ENCODE results near the gene TRAPPC10. TPM values are rescaled to one million over a fixed set of nuclear protein-coding genes. Genes with fewer than 3 reads are reported as not detected.
"Not testable (repeated sequence)": the region's sequence is repeated elsewhere in the genome, so short reads cannot be mapped to it uniquely, and the experiment has no call there.

Gene TRAPPC10
- total RNA-seq, 4 donors from 2014 or later: 20.9 to 31.9 (median 31.2) TPM

DNA sequence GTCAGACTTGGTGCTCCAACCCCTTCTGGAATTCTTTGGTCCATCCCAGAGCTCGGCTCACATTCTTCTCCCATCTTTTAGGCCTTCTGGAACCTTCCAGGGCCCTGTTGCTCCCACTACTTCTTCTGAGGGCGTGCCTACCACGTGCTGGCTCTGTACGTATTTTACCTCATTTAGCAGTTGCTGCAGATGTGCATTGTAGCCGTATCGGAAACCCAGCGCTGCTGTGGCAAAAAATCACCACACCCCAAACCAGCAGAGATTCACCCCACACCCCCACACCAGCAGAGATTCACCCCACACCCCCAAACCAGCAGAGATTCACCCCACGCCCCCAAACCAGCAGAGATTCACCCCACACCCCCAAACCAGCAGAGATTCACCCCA lies 143.9 kb downstream of the TRAPPC10 start:
- DNase-seq (ENCODE audit: low spot score in 2 of 2); intact Hi-C loops (cut with DNase I; ENCODE audit: low total_unique reads); H3K4me3 ChIP-seq (ENCODE audit: low read depth, poor library complexity, severe bottlenecking): not testable (repeated sequence)
- no CpG with 5 or more reads among the region's 8 CpGs for WGBS, 2 donors

Other genes with a start within 250 kb of the TRAPPC10 start
- gene CSTB, start 236.0 kb upstream of the TRAPPC10 start, total RNA-seq: 10 to 100 TPM; 11.0 to 29.3 (median 21.8) TPM
- gene RRP1, start 222.7 kb upstream of the TRAPPC10 start, total RNA-seq: 10 to 100 TPM; 19.5 to 43.2 (median 25.5) TPM
- gene AGPAT3, start 147.1 kb upstream of the TRAPPC10 start, total RNA-seq: 10 to 100 TPM; 32.1 to 58.8 (median 48.7) TPM
- 10 to 100 TPM in 3 of 4 donors, 1 to 10 TPM in 1; 3.0 to 21.6 (median 13.2) TPM for gene PWP2, start 95.1 kb downstream of the TRAPPC10 start, total RNA-seq
- 10 to 100 TPM in 1 of 4 donors, 1 to 10 TPM in 3; 2.5 to 43.5 (median 4.5) TPM for gene GATD3, start 121.4 kb downstream of the TRAPPC10 start, total RNA-seq
- gene ICOSLG, start 228.6 kb downstream of the TRAPPC10 start, total RNA-seq: 10 to 100 TPM in 2 of 4 donors, 1 to 10 TPM in 2; 4.2 to 11.9 (median 7.8) TPM
- gene DNMT3L, start 249.6 kb downstream of the TRAPPC10 start, total RNA-seq: not detected

All from lower leg skin (tissue), 4 donors.